Pericardium fibroblast (primary cell): Measurements from ENCODE around the gene TMEM263. TPM values are rescaled to one million over a fixed set of nuclear protein-coding genes. Genes with fewer than 3 reads are reported as not detected.

Experiments used
- total RNA-seq: library from RNA; depleted of rRNA; stranded (reverse); fragments of >200 nt; gene quantifications from 2 replicates; pipeline ENCODE4 v1.2.3, GENCODE V29; 2015

The TMEM263 gene
- total RNA-seq: 86.2 and 101 TPM in 2 replicates

GRCh38 chr12:106955377-106956047, at the start of gene TMEM263:
Gene TMEM263 (plus strand): TSS chr12:106955907. CDS start chr12:106967117, 11,210 bp downstream.

GRCh38 chr12:106986625-106987389, 31.1 kb downstream of the TMEM263 start, which contains the start of gene MTERF2:
Gene MTERF2 (minus strand): TSS chr12:106987146. CDS start chr12:106978714, 8,432 bp downstream.

Other genes starting within 250 kb of the TMEM263 start
- 4.6 and 8.1 TPM in 2 replicates for gene RIC8B, start 181.2 kb upstream of the TMEM263 start, total RNA-seq
- gene MTERF2, start 31.2 kb downstream of the TMEM263 start, total RNA-seq: 8.8 and 11.7 TPM in 2 replicates
- 7.8 and 17.6 TPM in 2 replicates for gene CRY1, start 137.6 kb downstream of the TMEM263 start, total RNA-seq